NCI-H524 treated with DMSO at 0.1 percent for 48 hours (cell line): ENCODE data around the gene ZNF823.

Experiments used
- DNase-seq: peaks from one replicate; lab custom pipeline; 2025; lab: John Stamatoyannopoulos, UW

Gene ZNF823

GRCh38 chr19:11737964-11738745, 591 bp downstream of the ZNF823 start:
- no peak for DNase-seq

DNA sequence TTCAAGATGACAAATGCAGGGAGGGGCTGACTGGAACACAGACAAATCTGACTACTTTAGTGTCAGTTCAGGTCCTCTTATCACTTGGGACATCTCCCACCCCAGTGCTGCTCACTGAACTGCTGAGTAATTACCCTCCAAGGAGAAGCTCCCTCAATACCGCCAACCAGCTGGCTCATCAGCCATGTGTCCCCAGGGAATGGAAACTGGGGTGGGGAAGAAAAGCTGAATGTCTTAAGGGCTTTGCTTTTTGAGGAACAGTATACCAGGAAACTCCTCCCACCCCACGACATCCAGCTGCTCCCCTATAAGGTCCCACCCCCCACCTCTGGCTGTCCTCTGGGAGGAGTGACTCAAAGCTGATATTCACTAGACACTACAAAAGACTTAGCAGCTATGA, 2.0 kb downstream of the ZNF823 start:
- no peak for DNase-seq

GRCh38 chr19:11735375-11735774, 3.4 kb downstream of the ZNF823 start:
- no peak for DNase-seq

DNA sequence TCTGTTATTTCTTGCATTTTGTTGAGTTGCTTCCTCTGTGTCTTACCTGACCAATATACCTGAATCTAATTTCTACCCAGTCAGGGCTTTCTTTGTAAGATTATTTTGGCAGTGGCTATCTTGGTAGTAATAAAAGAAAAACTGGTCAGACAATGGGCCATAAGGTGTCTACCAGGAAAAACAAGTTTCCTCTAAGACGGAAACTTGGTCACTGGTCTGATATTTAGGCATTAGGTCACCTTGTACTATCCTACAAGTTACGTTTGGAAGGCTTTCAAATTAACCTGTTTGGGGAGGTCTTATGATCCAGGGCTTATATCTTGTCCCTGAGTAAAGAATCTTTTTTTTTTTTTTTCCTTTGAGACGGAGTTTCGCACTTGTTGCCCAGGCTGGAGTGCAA, 9.2 kb downstream of the ZNF823 start:
- DNase-seq, result no peak

GRCh38 chr19:11722414-11722813, 16.3 kb downstream of the ZNF823 start:
- no peak for DNase-seq

DNA sequence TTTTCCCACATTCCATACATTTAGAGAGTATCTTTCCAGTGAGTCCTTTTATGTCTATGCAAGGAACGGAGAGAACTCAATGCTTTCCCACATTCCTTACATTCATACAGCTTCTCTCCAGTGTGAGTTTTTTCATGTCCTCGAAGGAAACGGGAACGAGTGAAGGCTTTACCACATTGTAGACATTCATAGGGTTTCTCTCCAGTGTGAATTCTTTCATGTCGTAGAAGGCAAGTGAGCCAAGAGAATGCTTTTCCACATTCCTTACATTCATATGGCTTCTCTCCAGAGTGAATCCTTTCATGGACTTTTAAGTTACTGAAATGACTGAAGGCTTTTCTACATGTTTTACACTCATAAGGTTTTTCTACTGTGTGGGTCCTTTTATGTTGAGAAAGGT, 17.1 kb downstream of the ZNF823 start:
- no peak for DNase-seq

GRCh38 chr19:11710313-11710712, 28.4 kb downstream of the ZNF823 start:
- no peak for DNase-seq

DNA sequence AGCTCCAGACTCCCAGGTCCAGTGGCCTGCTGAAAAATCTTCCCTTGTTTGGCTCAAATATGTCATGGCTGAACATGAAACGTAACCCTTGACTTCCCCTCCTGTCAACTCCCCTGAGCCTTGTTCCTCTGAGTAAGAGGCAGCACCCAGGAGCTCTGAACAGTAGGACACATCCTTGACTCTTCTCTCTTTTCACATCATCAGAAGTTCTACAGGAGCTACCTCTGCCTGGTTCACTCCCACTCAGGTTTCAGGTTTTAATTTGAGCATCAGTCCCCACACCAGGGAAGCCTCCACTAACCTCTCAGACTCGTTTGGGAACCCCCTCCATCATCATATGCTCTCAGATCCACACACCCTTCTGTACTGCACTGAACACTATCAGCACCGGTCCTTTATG, 30.3 kb downstream of the ZNF823 start:
- DNase-seq, result no peak

DNA sequence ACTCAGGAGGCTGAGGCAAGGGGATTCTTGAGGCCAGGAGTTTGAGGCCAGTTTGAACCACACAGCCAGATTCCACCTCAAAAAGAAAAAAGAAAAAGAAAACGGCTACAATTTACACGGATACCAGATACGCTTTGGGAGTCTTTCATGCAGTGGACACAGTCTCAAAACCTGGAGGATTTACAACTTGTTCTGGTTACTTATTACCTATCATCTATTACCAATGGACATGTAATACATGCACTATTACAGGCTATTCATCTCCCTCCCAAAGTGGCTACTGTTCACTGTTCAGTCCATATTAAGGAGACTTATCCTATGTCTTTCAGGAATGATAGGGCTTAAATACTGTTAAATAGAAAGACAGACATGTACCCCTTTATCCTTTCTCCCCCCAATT, 33.3 kb downstream of the ZNF823 start:
- DNase-seq, result no peak

DNA sequence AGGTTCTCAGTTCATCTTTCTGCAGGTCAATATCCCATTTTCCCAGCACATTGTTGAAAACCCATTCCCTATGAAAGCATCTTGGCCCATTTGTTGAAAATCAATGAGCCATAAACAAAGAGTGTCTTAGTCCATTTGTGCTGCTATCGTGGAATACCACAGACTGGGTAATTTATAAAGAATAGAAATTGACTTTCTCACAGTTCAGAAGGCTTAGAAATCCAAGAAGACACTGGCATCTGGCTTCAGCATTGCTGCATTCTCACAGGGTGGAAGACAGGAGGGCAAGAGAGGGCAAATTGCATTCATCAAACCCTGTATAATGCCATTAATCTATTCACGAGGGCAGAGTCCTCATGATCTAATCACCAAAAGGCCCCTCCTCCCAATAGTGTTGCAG, 34.1 kb downstream of the ZNF823 start:
- DNase-seq, result no peak

GRCh38 chr19:11699931-11700794, 38.6 kb downstream of the ZNF823 start:
- no peak for DNase-seq

DNA sequence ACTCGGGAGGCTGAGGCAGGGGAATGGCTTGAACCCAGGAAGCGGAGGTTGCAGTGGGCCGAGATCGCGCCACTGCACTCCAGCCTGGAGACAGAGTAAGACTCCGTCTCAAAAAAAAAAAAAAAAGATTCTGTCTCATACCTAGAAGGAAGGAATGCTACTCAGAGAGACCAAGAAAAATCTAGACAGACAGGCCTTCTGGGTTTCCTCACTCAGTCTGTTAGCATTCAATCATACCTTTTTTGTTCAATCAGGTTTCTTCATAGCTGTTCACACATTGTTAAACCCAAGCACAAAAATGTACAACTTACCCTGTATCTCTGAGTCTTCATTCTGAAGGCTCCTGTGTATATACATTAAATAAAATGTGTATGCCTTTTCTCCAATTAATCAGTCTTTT, 40.5 kb downstream of the ZNF823 start:
- DNase-seq, result no peak

GRCh38 chr19:11697284-11697855, 41.4 kb downstream of the ZNF823 start:
- DNase-seq, result no peak

- DNase-seq, result peak; percentile 58
These were observed 44.0 kb downstream of the ZNF823 start for GRCh38 chr19:11694533-11695439.

DNA sequence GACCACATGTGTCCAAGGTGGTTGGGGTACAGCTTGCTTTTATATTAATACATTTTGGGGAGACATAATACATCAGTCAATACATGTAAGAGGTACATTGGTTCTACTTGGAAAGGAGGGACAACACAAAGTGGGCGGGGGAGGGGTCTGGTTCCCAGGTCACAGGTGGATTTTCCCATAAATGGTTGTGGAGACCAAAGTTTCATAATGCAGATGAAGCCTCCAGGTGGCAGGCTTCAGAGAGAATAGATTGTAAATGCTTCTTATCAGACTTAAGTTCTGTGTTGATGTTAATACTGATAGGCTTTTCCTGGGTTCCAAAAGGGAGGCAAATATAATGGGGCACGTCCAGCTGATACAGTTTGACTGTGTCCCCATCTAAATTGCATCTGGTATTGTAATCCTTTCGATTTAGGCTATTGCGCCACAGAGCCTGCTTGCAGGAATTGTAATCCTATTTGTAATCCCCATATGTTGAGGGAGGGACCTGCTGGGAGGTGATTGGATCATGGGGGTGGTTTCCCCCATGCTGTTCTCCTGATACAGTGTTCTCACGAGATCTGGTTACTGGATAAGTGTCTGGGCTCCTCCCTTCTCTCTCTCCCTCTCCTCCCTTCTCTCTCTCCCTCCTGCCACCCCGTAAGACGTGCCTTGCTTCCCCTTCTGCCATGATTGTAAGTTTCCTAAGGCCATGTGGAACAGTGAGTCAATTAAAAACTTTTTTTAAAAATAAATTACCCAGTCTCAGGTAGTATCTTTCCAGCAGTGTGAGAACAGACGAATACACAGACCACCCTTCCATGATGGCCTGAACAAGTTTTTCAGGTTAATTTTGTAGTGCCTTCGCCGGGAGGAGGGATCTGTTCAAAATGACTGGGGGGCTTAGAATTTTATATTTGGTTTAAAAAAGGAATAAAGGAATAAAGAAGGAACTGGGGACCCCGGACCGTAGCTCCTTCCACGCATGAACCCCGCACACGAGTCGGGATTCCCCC, 44.9 kb downstream of the ZNF823 start:
- DNase-seq, result peak; percentile 90

DNA sequence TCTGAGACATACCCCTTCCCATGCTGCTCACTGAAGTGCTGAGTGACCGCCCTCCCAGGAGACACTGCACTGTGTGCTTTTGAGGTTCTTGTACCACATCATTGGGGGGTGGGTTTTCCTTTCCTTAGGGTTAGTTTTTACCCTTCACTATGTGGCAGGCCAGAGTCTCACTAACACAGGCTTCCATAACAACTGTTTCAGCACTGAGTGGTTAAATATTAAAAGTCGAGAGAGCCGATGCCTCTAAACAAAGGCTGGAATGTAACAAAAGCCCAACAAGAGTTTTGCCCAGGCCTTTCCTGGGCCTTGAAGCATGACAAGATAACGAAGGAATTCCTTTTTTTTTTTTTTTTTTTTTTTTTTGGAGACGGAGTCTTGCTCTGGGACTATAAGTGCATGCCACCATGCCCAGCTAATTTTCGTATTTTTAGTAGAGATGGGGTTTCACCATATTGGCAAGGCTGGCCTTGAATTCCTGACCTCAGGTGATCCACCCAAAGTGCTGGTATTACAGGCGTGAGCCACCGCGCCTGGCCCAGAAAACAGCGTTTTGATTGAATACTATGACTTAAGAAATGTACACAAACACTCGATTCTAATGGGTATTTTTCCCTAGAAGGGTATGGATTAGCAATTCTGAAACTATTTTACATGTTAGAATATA, 46.5 kb downstream of the ZNF823 start:
- DNase-seq, result no peak

GRCh38 chr19:11685676-11686650, 52.8 kb downstream of the ZNF823 start:
- DNase-seq, result no peak

- DNase-seq, result no peak
These were observed 53.6 kb downstream of the ZNF823 start for GRCh38 chr19:11684987-11685675.
